IMR-90 (cell line): ENCODE data around the gene THADA. TPM values are rescaled to one million over a fixed set of nuclear protein-coding genes. Genes with fewer than 3 reads are reported as not detected.

Source experiments
- ATAC-seq: fragments of 200-7000 bp; cut with Tn5 transposase; 2 replicates; pipeline ENCODE4 v1.9.1; 2020; ENCODE audit warnings: low read depth, mild to moderate bottlenecking, moderate library complexity
- BruUV-seq: library from RNA; stranded (reverse); fragments of 400-500 nt; replicated peaks from 2 replicates; lab custom pipeline; 2021; lab: Mats Ljungman, UMichigan
- CTCF ChIA-PET: fragments of 300-600 bp; formaldehyde crosslinking; extraction: SDS; loops from one replicate; lab custom pipeline; 2021; ENCODE audit warnings: antibody characterized with exemption; lab: Yijun Ruan, JAX
- POLR2A ChIA-PET: fragments of 300-600 bp; sonication (Branson Sonifier 250); formaldehyde crosslinking; loops from one replicate; lab custom pipeline; 2022; ENCODE audit warnings: antibody characterized with exemption; ENCODE audit not compliant: unreplicated experiment; lab: Charles Lee
- DNase-seq: peaks from one replicate; pipeline ENCODE4 v3.0.0; 2013
- H2AFZ ChIP-seq: replicated peaks from 2 replicates; pipeline ENCODE3; 2013; ENCODE audit warnings: low read length, mild to moderate bottlenecking; ENCODE audit not compliant: poor library complexity
- H2AK5ac ChIP-seq: 2 replicates; pipeline ENCODE4 v1.6.1; 2013; ENCODE audit warnings: low read depth, low read length, inconsistent platforms
- H2AK9ac ChIP-seq: replicated peaks from 2 replicates; pipeline ENCODE3; 2013; ENCODE audit warnings: mild to moderate bottlenecking, low read depth, low read length, moderate library complexity; ENCODE audit not compliant: poor library complexity
- H2BK120ac ChIP-seq: 2 replicates; pipeline ENCODE4 v1.6.1; 2013; ENCODE audit warnings: low read depth, low read length, inconsistent platforms
- H2BK15ac ChIP-seq: 3 replicates; pipeline ENCODE4 v1.6.1; 2013; ENCODE audit warnings: low read depth, low read length, inconsistent platforms
- H2BK20ac ChIP-seq: 2 replicates; pipeline ENCODE4 v1.6.1; 2013; ENCODE audit warnings: low read depth, mild to moderate bottlenecking, inconsistent platforms, low read length, moderate library complexity
- H2BK5ac ChIP-seq: 2 replicates; pipeline ENCODE4 v1.6.1; 2013; ENCODE audit warnings: mild to moderate bottlenecking, low read depth, low read length, inconsistent platforms; ENCODE audit not compliant: poor library complexity, severe bottlenecking
- H3K14ac ChIP-seq: replicated peaks from 2 replicates; pipeline ENCODE4 v1.6.1; 2013; ENCODE audit warnings: low read depth, low read length, inconsistent platforms
- H3K18ac ChIP-seq: 2 replicates; pipeline ENCODE4 v1.6.1; 2013; ENCODE audit warnings: low read depth, low read length, control low read depth
- H3K23ac ChIP-seq: 2 replicates; pipeline ENCODE4 v1.6.1; 2013; ENCODE audit warnings: low read depth, low read length, inconsistent platforms
- H3K27ac ChIP-seq: 2 replicates; pipeline ENCODE4 v1.5.1; 2013; ENCODE audit warnings: mild to moderate bottlenecking, control low read depth, low read length; ENCODE audit not compliant: insufficient read depth
- H3K27me3 ChIP-seq: 2 replicates; pipeline ENCODE4 v1.6.1; 2013; ENCODE audit warnings: low read length; ENCODE audit not compliant: control insufficient read depth, insufficient read depth
- H3K36me3 ChIP-seq: 2 replicates; pipeline ENCODE4 v1.6.1; 2013; ENCODE audit warnings: low read length, mixed read lengths; ENCODE audit not compliant: control insufficient read depth, insufficient read depth
- H3K4ac ChIP-seq: 2 replicates; pipeline ENCODE4 v1.6.1; 2013; ENCODE audit warnings: low read depth, low read length, inconsistent platforms
- H3K4me1 ChIP-seq: 2 replicates; pipeline ENCODE4 v1.6.1; 2013; ENCODE audit warnings: low read length, mixed read lengths; ENCODE audit not compliant: control insufficient read depth, insufficient read depth
- H3K4me2 ChIP-seq: 2 replicates; pipeline ENCODE4 v1.6.1; 2013; ENCODE audit warnings: low read depth, mild to moderate bottlenecking, control low read depth, low read length, moderate library complexity
- H3K4me3 ChIP-seq: 2 replicates; pipeline ENCODE4 v1.5.1; 2013; ENCODE audit warnings: low read depth, mild to moderate bottlenecking, control low read depth, low read length, moderate library complexity; ENCODE audit not compliant: insufficient read depth
- H3K56ac ChIP-seq: 2 replicates; pipeline ENCODE4 v1.6.1; 2013; ENCODE audit warnings: low read length, inconsistent platforms; ENCODE audit not compliant: insufficient read depth; ENCODE audit errors: extremely low read depth
- H3K79me1 ChIP-seq, 2 experiments: 2 replicates each; pipeline ENCODE4 v1.6.1; 2013; ENCODE audit warnings: low read length in 2 of 2, inconsistent platforms in 1 of 2, low read depth in 1 of 2
- H3K9ac ChIP-seq: 2 replicates; pipeline ENCODE4 v1.6.1; 2013; ENCODE audit warnings: low read depth, low read length, control low read depth
- H3K9me1 ChIP-seq: 2 replicates; pipeline ENCODE4 v1.6.1; 2013; ENCODE audit warnings: low read length, inconsistent platforms; ENCODE audit not compliant: insufficient read depth
- H3K9me3 ChIP-seq: 2 replicates; pipeline ENCODE4 v1.6.1; 2013; ENCODE audit warnings: low read length; ENCODE audit not compliant: control insufficient read depth, insufficient read depth
- H4K20me1 ChIP-seq: 2 replicates; pipeline ENCODE4 v1.6.1; 2013; ENCODE audit warnings: low read length, inconsistent platforms; ENCODE audit not compliant: insufficient read depth
- H4K5ac ChIP-seq: 2 replicates; pipeline ENCODE4 v1.6.1; 2013; ENCODE audit warnings: mild to moderate bottlenecking, low read depth, low read length, control low read depth
- H4K8ac ChIP-seq, 2 experiments: 2 replicates each; pipeline ENCODE4 v1.6.1; 2013; ENCODE audit warnings: low read depth in 2 of 2, low read length in 2 of 2, control low read depth in 1 of 2, inconsistent platforms in 1 of 2
- H4K91ac ChIP-seq: 2 replicates; pipeline ENCODE4 v1.6.1; 2013; ENCODE audit warnings: low read depth, low read length, inconsistent platforms; ENCODE audit not compliant: insufficient read depth
- BHLHE40 ChIP-seq: fragments of 150-350 bp; IDR thresholded peaks from 2 replicates; pipeline ENCODE4 v1.6.1; 2016; ENCODE audit warnings: mild to moderate bottlenecking, low read depth, low read length
- CEBPB ChIP-seq: IDR thresholded peaks from 2 replicates; pipeline ENCODE4 v1.6.1; 2012; ENCODE audit warnings: low read depth, low read length, improper control_type of control experiment
- CHD1 ChIP-seq: IDR thresholded peaks from 2 replicates; pipeline ENCODE4 v1.6.1; 2012; ENCODE audit warnings: low read depth, low read length, improper control_type of control experiment
- CTCF ChIP-seq: conservative IDR thresholded peaks from 2 replicates; pipeline ENCODE4 v1.5.1; 2012; ENCODE audit warnings: mild to moderate bottlenecking, low read depth, low read length, improper control_type of control experiment
- MXI1 ChIP-seq: IDR thresholded peaks from 2 replicates; pipeline ENCODE4 v1.6.1; 2012; ENCODE audit warnings: low read depth, mild to moderate bottlenecking, low read length, moderate library complexity, borderline replicate concordance
- RAD21 ChIP-seq: IDR thresholded peaks from 2 replicates; pipeline ENCODE4 v1.6.1; 2012; ENCODE audit warnings: low read length, improper control_type of control experiment
- SMC3 ChIP-seq: fragments of 150-350 bp; IDR thresholded peaks from 2 replicates; pipeline ENCODE4 v1.6.1; 2016; ENCODE audit warnings: low read depth, mild to moderate bottlenecking, antibody characterized with exemption, low read length, moderate library complexity
- WGBS, 2 experiments: methylation state at CpG; one replicate each; pipeline versions ENCODE4 v1.1.5 to v1.1.7; 2013; ENCODE audit warnings: missing lambda C conversion rate in 2 of 2; ENCODE audit not compliant: insufficient read length in 1 of 2; ENCODE audit errors: extremely low coverage in 2 of 2; 5-methylcytosine and 5-hydroxymethylcytosine counted together
- dilution Hi-C: fragments of 300-500 bp; cut with HindIII; formaldehyde crosslinking; loops from one replicate; pipeline ENCODE4 v1.14.3; 2018; ENCODE audit warnings: low sequenced_read_pairs; ENCODE audit not compliant: unreplicated experiment
- in situ Hi-C: fragments of 300-500 bp; cut with MboI; formaldehyde crosslinking; loops from 3 replicates; pipeline ENCODE4 v1.14.3; 2019; ENCODE audit warnings: low sequenced_read_pairs, inconsistent platforms, mixed read lengths
- intact Hi-C: fragments of 100-400 bp; cut with micrococcal nuclease; formaldehyde crosslinking; loops from 2 replicates; pipeline ENCODE4 v1.10.0; 2022
- polyA plus RNA-seq, 3 experiments: library from polyadenylated mRNA; depleted of rRNA; stranded (reverse); fragments of >200 nt; gene quantifications; 2 replicates each; pipeline ENCODE4 v1.2.3, GENCODE V29; 2012; ENCODE audit warnings: low replicate concordance in 1 of 3
- total RNA-seq: library from RNA; depleted of rRNA; stranded (reverse); fragments of >200 nt; gene quantifications from 2 replicates; pipeline ENCODE4 v1.2.3, GENCODE V29; 2012
- TF ChIP-seq, protein P1 (sequence below): fragments of 150-350 bp; IDR thresholded peaks from 2 replicates; pipeline ENCODE4 v1.6.1; 2017; ENCODE audit warnings: mild to moderate bottlenecking, antibody characterized with exemption, low read length, low read depth

The THADA gene
- total and polyA plus RNA-seq, 2 of the 4 experiments (the other 2 are of a cell fraction) = 10.5 to 21.3 TPM

- CTCF ChIA-PET = no interaction called here
- no peak overlapping the region for H4K8ac ChIP-seq
- BruUV-seq = no TSS peak
- ATAC-seq (no peak), DNase-seq (no peak)
- H3K9me1 ChIP-seq = no peaks in the 10 kb centered on the region
- peaks cover 3% of the 10 kb centered on the region for H3K4me1 ChIP-seq
- WGBS, 2 experiments = no CpG with 5 or more reads among the region's 3 CpGs
- peaks cover 4 to 13% of the 10 kb centered on the region in 2 experiments for H3K79me1 ChIP-seq
- no peak overlapping the region for H4K91ac ChIP-seq
- H2BK20ac ChIP-seq = no peak overlapping the region
- no peak overlapping the region for H3K27ac ChIP-seq
- no peak overlapping the region for H3K4me3 ChIP-seq
- H3K23ac ChIP-seq = no peak overlapping the region
- H3K9ac ChIP-seq = no peak overlapping the region
- H3K14ac ChIP-seq = no peak overlapping the region
- H2AK9ac ChIP-seq = no peak overlapping the region
- dilution Hi-C loops = no loop called here
- no peak overlapping the region for H2BK5ac ChIP-seq
- POLR2A ChIA-PET = no interaction called here
- TF ChIP-seq CEBPB (no peak), CTCF (no peak), CHD1 (no peak), SMC3 (no peak), BHLHE40 (no peak), RAD21 (no peak), MXI1 (no peak)
- TF ChIP-seq, protein P1, sequence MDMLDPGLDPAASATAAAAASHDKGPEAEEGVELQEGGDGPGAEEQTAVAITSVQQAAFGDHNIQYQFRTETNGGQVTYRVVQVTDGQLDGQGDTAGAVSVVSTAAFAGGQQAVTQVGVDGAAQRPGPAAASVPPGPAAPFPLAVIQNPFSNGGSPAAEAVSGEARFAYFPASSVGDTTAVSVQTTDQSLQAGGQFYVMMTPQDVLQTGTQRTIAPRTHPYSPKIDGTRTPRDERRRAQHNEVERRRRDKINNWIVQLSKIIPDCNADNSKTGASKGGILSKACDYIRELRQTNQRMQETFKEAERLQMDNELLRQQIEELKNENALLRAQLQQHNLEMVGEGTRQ = no peak
- no peaks in the 10 kb centered on the region for H3K36me3 ChIP-seq
- H3K56ac ChIP-seq = no peak overlapping the region
- H3K4ac ChIP-seq = no peak overlapping the region
- no peaks in the 10 kb centered on the region for H3K9me3 ChIP-seq
- H2BK15ac ChIP-seq = no peak overlapping the region
- H2AFZ ChIP-seq = no peak overlapping the region
- no peak overlapping the region for H2AK5ac ChIP-seq
- no peak overlapping the region for H4K5ac ChIP-seq
- no peaks in the 10 kb centered on the region for H3K27me3 ChIP-seq
- H3K18ac ChIP-seq = no peak overlapping the region
- in situ Hi-C loops = no loop called here
- no peak overlapping the region for H3K4me2 ChIP-seq
- no peaks in the 10 kb centered on the region for H4K20me1 ChIP-seq
- no peak overlapping the region for H2BK120ac ChIP-seq
- intact Hi-C loops = no loop called here
These were observed 82.0 kb downstream of the THADA start for GRCh38 chr2:43513796-43514195.
